22Rv1 (cell line): ENCODE data around the gene PDZD11.

Experiments
- CTCF ChIP-seq: fragments of 450-650 bp; IDR thresholded peaks from 2 replicates; pipeline ENCODE4 v1.5.1; 2017; ENCODE audit warnings: mild to moderate bottlenecking
- ZFX ChIP-seq: fragments of 450-650 bp; IDR thresholded peaks from 2 replicates; pipeline ENCODE4 v1.6.1; 2017; ENCODE audit warnings: antibody characterized with exemption, borderline replicate concordance

- peak; percentile 19; the same call in 1 of the 2 replicates for TF ChIP-seq CTCF
- TF ChIP-seq ZFX = no peak
These were observed 42.9 kb upstream of the PDZD11 start for GRCh38 chrX:70332600-70332999.
